MCF 10A (cell line): ENCODE data around the gene MYMK. TPM values are rescaled to one million over a fixed set of nuclear protein-coding genes. Genes with fewer than 3 reads are reported as not detected.

Experiments
- BruUV-seq: library from RNA; stranded (reverse); fragments of 400-500 nt; replicated peaks from 2 replicates; lab custom pipeline; 2021; lab: Mats Ljungman, UMichigan
- CTCF ChIA-PET: fragments of 300-600 bp; sonication (Branson Sonifier 250); formaldehyde crosslinking; extraction: SDS; loops from one replicate; lab custom pipeline; 2021; ENCODE audit warnings: antibody characterized with exemption, inconsistent platforms; lab: Yijun Ruan, JAX
- POLR2A ChIA-PET: fragments of 300-600, 350-650 bp; sonication (Branson Sonifier 250); formaldehyde crosslinking; extraction: SDS; loops from one replicate; lab custom pipeline; 2020; ENCODE audit warnings: antibody characterized with exemption, inconsistent platforms; lab: Yijun Ruan, JAX
- DNase-seq: peaks from one replicate; pipeline ENCODE4 v3.0.0-alpha.2; 2018; ENCODE audit not compliant: unreplicated experiment
- H3K27ac Mint-ChIP-seq: one replicate; pipeline ENCODE4 v1.8.0; 2022; ENCODE audit warnings: mild to moderate bottlenecking, low read depth, mixed read lengths; ENCODE audit not compliant: unreplicated experiment
- H3K27me3 Mint-ChIP-seq: one replicate; pipeline ENCODE4 v1.8.0; 2022; ENCODE audit warnings: mixed read lengths; ENCODE audit not compliant: insufficient read depth, unreplicated experiment
- H3K36me3 Mint-ChIP-seq: one replicate; pipeline ENCODE4 v1.8.0; 2022; ENCODE audit warnings: mild to moderate bottlenecking, moderate library complexity, mixed read lengths; ENCODE audit not compliant: insufficient read depth, unreplicated experiment
- H3K4me1 Mint-ChIP-seq: one replicate; pipeline ENCODE4 v1.8.0; 2022; ENCODE audit warnings: mixed read lengths; ENCODE audit not compliant: insufficient read depth, unreplicated experiment
- H3K4me3 Mint-ChIP-seq: one replicate; pipeline ENCODE4 v1.8.0; 2022; ENCODE audit warnings: mild to moderate bottlenecking, moderate library complexity, mixed read lengths; ENCODE audit not compliant: unreplicated experiment
- H3K9me3 Mint-ChIP-seq: one replicate; pipeline ENCODE4 v1.8.0; 2022; ENCODE audit warnings: mixed read lengths; ENCODE audit not compliant: unreplicated experiment
- intact Hi-C: fragments of 100-400 bp; cut with micrococcal nuclease; formaldehyde crosslinking; loops from 2 replicates; pipeline ENCODE4 v1.14.1; 2022
- total RNA-seq: library from RNA; stranded (reverse); gene quantifications from 2 replicates; pipeline ENCODE4 v1.2.3, GENCODE V29; 2022
- TF ChIP-seq, protein P1 (sequence below): fragments of 200-600 bp; IDR thresholded peaks from one replicate; pipeline ENCODE4 v1.8.0; 2022; ENCODE audit warnings: antibody characterized with exemption, mild to moderate bottlenecking; ENCODE audit not compliant: unreplicated experiment

Gene MYMK
- total RNA-seq, 1 experiment from 2014 or later = not detected

DNA sequence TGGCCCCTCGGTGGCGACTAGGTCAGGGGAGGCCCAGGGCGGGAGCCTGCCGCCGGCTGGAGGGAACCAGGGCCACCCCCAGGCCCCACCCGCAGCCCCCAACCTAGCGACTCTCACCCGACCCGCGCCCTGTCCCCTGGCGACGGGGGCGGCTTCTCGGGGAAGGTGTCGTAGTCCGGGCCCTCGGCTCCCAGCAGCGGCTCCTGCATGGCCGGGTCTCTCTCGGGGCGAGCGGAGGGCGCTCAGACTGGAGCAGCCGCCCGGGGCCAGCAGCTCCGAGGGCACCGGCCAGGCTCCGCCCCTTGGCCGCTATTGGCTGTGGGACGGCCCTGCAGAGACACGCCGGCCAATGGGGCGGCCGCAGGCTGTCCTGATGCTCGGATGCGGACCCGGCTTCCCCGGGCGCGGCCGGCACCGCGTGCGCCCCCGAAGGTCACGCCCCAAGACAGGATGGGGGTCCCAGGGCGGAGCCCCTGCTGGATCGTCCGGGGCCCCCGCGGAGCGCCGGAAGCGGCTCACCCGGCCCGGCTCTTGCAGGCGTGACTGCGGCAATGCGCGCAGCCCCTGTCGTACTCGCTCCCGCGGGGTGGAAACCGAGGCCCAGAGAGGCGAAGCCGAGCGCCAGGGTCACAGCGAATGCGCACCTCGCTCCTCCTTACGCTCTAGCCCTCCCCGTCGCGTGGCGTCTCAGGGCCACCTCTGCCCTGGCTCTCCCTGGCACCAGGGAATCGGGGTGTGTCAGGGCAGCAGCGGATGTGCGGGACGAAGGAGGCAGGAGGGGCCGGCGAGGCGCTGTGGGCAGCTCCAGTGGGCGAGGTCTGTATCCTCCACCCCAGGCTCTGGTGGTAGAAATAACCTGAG is 45.7 kb downstream of the MYMK start, which contains the start of gene SLC2A6:
TSS of gene SLC2A6 (minus strand) at position 249 of the 861 bp plus-strand sequence. CDS start at position 209, 40 bp downstream.
- H3K36me3 Mint-ChIP-seq = peaks cover 6% of the 10 kb centered on the region
- intact Hi-C loops = no loop called here
- CTCF ChIA-PET = interaction anchor here (0.6 kb wide), 1 partner anchor 310 kb away, joined by 3 read pairs; no protein-coding TSS in a partner anchor

DNA sequence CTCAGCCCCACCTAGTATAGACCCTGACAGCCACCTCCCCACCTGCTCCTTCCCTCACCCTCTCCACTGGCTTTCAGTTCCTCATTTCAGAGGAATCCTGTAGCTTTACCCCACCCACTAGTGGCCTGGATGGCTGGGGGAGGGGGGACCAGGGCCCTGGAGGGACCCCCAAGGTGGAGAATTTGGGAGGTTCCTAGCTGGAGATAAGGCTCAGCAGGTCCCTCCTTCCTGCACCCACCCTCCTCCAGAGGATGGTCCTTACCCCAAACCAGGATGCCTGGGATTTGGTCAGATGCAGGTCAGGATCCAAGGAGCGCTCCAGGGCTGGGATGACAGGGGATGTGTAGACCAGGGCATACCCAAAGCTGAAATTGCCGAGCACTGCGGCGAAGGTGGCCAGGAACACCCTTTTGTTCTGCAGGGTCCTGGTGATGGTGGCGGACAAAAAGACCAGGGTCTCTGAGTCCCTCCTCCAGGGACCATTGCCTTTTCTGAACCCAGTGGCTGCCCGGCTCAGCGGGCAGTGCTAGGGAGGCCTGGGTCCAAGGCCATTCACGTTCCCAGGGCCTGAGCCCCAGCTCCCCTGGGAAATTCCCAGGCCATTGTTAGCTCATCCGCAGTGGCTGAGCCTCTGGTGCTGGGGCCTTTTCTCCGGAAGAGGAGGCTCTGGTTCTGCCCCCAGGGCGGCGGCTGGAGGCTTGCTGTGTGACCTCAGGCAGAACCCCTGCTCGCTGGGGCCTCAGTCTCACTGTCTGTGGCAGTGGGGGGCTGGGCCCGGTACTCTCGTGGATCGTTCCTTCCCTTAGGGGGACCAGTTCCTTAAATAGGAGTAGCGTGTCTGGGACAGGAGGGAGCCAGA is 46.5 kb downstream of the MYMK start:
- BruUV-seq = no TSS peak
- H3K27me3 Mint-ChIP-seq = no peaks in the 10 kb centered on the region

More for the DNA sequence above, 45.7 kb downstream of the MYMK start, which contains the start of gene SLC2A6:
- POLR2A ChIA-PET = no interaction called here
- no peaks in the 10 kb centered on the region for H3K9me3 Mint-ChIP-seq
- TF ChIP-seq, protein P1, sequence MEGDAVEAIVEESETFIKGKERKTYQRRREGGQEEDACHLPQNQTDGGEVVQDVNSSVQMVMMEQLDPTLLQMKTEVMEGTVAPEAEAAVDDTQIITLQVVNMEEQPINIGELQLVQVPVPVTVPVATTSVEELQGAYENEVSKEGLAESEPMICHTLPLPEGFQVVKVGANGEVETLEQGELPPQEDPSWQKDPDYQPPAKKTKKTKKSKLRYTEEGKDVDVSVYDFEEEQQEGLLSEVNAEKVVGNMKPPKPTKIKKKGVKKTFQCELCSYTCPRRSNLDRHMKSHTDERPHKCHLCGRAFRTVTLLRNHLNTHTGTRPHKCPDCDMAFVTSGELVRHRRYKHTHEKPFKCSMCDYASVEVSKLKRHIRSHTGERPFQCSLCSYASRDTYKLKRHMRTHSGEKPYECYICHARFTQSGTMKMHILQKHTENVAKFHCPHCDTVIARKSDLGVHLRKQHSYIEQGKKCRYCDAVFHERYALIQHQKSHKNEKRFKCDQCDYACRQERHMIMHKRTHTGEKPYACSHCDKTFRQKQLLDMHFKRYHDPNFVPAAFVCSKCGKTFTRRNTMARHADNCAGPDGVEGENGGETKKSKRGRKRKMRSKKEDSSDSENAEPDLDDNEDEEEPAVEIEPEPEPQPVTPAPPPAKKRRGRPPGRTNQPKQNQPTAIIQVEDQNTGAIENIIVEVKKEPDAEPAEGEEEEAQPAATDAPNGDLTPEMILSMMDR = no peak
- H3K4me3 Mint-ChIP-seq = peak within 1 kb of the TSS; percentile 36
- no peaks in the 10 kb centered on the region for H3K27me3 Mint-ChIP-seq
- DNase-seq = peak; percentile 49
- H3K4me1 Mint-ChIP-seq = no peaks in the 10 kb centered on the region
- no TSS peak for BruUV-seq
- no peak within 1 kb of the TSS for H3K27ac Mint-ChIP-seq

DNA sequence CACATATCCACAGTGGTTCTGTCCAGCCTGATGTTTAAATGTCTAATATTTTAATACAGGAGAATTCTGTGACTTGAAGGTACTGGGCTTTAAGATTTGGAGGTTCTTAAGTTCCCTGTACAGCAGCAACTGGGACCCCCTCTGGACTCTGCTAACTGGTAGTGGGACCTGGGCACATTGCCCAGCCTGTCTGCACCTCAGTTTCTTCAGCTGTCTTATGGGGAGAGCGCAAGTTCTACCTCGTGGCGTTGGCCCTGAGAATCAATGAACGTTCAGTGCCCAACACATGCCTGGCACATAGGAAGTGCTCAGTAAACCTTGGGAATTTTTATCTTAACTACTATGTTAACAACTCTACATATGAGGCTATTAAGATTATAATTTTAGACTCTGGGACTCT is 47.3 kb downstream of the MYMK start:
- TF ChIP-seq, protein P1 = no peak
- ChIA-PET CTCF (interaction anchor here (0.5 to 1.0 kb wide), 2 partner anchors 292 to 299 kb away, joined by 3 read pairs; no protein-coding TSS in a partner anchor), POLR2A (interaction anchor here (0.9 kb wide), 1 partner anchor 130 kb away, joined by 3 read pairs; the partner anchor contains the start of genes MED22 and RPL7A)
- BruUV-seq = no TSS peak
- H3K27ac Mint-ChIP-seq = no peak overlapping the region
- H3K27me3 Mint-ChIP-seq = no peaks in the 10 kb centered on the region
- H3K36me3 Mint-ChIP-seq = peaks cover 6% of the 10 kb centered on the region
- H3K9me3 Mint-ChIP-seq = no peaks in the 10 kb centered on the region
- DNase-seq = no peak
- no peaks in the 10 kb centered on the region for H3K4me1 Mint-ChIP-seq
- intact Hi-C loops = no loop called here
- no peak overlapping the region for H3K4me3 Mint-ChIP-seq

More for the DNA sequence above, 46.5 kb downstream of the MYMK start:
- Mint-ChIP-seq H3K36me3 (peaks cover 6% of the 10 kb centered on the region), H3K4me1 (no peaks in the 10 kb centered on the region), H3K9me3 (no peaks in the 10 kb centered on the region), H3K4me3 (peak overlapping the region; percentile 36), H3K27ac (no peak overlapping the region)
- intact Hi-C loops = no loop called here
- TF ChIP-seq, protein P1 = no peak
- CTCF ChIA-PET = interaction anchor here (0.5 to 0.6 kb wide), 2 partner anchors 81 to 309 kb away, joined by 3 read pairs; no protein-coding TSS in a partner anchor
- POLR2A ChIA-PET = interaction anchor here (0.9 kb wide), 1 partner anchor 131 kb away, joined by 3 read pairs; the partner anchor contains the start of genes MED22 and RPL7A
- no peak for DNase-seq
